NCI-H1048 (cell line): ENCODE data around the gene IDUA.
"Not testable (repeated sequence)": the region's sequence is repeated elsewhere in the genome, so short reads cannot be mapped to it uniquely, and the experiment has no call there.

ENCODE experiments used
- DNase-seq: peaks from one replicate; lab custom pipeline; 2025; lab: John Stamatoyannopoulos, UW

Gene IDUA

DNA sequence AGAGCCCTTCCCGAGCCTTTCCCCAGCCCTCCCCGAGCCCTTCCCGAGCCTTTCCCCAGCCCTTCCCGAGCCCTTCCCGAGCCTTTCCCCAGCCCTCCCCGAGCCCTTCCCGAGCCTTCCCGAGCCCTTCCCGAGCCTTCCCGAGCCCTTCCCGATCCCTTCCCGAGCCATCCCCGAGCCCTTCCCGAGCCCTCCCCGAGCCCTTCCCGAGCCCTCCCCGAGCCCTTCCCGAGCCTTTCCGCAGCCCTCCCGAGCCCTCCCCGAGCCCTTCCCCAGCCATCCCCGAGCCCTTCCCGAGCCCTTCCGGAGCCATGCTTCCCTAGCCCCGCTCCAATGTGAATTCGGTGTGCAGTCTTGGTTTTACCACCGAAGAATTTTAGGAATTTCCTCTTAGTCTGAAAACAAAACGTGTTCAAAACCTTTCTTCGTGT is 59.8 kb downstream of the IDUA start:
- peak; percentile 18 for DNase-seq

DNA sequence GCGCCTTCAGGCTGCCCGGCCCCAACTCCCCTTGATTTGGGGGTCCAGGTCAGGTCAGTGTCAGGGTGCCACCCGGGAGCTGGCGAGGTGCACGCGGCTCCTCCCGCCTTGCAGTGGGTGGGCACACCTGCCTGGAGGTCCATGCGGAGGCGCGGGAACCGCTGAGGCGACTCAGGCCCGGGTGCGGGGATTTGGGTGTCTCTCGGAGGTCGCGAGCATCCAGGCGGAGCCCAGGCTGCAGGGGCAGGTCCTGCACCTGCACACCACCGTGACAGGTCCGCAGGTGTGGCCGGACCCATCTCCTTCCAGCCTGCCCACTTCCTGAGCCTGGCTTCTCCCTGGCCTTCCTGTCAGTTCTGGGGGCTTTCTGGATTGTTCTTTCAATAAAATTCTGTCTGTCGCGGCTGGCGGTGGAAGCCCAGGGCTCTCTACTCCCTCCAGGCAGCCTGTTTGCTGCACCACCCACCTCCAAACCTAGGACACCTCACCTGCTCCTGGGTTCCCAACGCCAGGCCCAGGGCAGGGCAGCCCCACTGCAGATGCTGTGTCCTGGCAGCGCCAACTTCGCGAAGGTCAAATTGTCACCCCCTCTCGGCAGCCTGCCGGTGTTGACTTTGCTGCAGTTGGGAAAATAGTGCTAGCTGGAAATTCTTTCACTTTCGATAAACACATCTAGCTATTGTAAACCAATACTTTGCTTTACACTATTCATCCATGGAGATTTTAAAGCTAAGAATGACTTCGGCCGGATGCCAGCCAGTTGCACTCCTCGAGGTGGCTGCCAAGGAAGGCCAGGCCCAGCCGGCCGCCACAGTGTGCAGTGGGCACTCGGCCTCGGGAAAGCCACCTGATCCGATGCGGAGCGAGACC is 60.5 kb downstream of the IDUA start:
- DNase-seq = no peak

DNA sequence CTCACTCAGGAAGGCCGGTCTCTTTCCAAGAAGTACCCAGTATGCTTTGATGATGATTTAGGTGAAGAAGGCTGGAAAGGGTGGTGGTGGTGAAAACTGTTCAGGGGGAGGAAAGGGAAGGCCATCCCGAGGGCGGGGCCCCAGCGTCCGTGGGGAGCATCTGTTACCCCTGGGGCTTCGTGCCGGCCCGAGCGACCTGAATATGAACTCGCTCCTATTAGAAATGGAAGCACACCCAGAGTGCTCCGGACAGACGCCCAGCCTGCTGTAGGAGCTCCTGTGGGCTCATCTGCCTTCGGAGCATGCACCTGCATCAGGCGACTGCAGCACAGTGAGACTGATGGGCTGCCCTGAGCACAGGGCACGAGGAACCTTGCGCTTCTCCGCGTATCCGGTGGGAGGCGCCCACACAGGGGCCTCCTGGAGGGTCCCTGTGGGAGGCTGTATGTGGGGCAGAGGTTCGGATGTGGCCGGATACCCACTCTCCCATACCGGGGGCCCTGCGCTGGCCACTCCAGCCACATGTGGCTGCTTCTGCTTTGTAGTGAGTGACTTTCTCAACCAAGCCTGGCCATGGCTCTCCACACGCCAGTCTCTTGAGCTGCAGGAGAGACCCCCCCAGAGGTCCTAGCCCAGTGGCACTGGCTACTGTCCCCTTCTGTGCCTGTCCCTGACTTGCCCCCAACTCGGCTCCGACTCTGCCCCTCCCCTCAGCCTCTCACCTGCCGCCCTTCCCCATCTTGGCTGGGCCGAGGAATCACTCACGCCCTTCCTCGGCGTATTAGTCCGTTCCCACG is 61.3 kb downstream of the IDUA start:
- no peak for DNase-seq

DNA sequence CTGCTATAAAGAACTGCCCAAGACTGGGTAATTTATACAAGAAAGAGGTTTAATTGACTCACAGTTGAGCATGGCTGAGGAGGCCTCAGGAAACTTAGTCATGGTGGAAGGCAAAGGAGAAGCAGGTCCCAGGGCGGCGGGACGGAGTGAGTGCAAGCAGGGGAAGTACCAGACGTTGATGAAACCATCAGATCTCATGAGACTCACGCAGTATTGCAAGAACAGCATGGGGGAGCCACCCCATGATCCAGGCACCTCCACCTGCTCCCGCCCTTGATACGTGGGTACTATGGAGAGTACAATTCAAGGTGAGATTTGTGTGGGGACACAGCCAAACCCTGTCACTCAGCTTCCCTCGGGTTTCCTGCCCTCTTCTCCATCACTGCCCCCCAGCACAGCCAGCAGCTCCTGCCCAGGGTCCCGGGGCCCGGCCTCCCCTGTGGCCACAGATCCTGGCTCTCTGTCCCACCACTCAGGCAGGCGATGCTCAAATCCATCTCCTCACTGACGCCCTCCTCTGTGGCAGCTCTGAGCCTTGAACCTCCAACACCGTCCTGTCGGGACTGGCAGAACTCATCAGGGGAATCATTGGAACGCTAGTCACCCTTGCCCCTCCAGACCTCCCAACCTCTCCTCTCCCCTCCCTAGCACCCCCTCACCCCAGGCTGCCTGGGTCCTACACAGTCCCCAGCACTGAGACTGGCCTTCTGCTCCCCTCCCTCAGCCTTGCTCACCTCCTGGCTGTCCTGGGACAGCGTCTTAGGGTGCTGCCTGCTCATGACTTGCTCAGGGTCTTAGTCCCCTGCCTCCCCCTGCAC is 62.1 kb downstream of the IDUA start:
- no peak for DNase-seq

DNA sequence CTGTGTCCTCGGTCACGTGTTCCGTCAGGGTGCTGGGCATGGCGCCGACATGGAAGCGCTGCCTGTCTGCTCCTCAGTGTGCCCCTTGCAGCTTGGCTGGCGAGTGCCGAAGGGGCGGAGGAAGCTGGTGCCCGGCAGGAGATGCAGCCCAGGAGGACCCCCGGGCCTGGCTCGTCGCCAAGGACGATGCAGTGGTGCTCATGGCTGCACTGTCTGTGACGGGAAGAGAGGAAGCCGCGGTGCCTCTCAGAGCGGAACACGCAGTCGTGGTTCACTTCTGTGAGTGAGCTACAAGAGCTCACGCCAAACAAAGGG is 62.7 kb downstream of the IDUA start:
- no peak for DNase-seq

- DNase-seq = no peak
Observed at GRCh38 chr4:1050486-1051213, 63.8 kb downstream of the IDUA start.

DNA sequence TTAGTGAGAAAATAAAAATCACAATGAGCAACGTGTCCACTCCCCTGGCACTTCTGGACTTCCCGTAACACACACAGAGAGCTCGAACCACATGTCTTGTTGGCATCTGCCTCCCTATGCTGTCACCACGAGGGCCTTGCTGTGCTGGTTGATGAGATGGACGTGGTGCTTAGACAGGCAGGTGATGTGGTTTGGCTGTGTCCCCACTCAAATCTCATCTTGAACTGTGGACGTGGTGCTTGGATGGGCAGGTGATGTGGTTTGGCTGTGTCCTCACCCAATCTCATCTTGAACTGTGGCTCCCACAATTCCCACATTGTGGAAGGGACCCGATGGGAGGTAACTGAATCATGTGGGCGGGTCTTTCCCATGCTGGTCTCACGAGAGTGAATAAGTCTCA is 64.6 kb downstream of the IDUA start:
- DNase-seq = no peak

DNA sequence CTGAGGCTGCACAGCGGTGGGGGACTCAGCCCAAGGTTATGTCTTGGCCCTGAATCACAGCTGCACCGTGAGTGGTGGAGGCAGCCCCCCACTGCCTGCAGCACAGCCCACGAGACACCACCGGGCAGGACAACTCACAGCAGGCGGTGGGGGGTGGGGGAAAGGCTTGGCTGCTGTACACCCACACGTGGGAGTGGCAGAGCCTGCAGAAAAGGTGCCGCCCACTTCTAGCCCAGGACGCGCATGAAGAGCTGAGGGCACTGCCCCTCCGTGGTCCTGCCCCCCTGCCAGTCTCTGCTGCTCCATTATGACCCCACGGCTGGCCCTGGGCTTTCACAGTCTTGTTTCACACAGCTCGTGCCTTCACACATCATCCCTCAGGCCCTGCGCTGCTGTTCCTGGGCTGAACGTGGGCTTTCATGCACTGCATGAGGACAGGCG is 65.4 kb downstream of the IDUA start:
- no peak for DNase-seq

- DNase-seq = no peak
Observed at GRCh38 chr4:1053080-1053661, 66.3 kb downstream of the IDUA start.

DNA sequence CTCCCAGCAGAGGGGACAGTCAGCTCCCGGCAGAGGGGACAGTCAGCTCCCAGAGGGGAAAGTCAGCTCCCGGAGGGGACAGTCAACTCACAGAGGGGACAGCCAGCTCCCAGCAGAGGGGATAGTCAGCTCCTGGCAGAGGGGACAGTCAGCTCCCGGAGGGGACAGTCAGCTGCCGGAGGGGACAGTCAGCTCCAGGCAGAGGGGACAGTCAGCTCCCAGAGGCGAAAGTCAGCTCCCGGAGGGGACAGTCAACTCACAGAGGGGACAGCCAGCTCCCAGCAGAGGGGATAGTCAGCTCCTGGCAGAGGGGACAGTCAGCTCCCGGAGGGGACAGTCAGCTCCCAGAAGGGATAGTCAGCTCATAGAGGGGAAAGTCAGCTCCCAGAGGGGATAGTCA is 67.0 kb downstream of the IDUA start:
- DNase-seq = not testable (repeated sequence)
